GM12878 (cell line): Measurements from ENCODE around the gene PLB1. TPM values are rescaled to one million over a fixed set of nuclear protein-coding genes. Genes with fewer than 3 reads are reported as not detected.

Source experiments
- ATAC-seq: fragments of 200-7000 bp; cut with Tn5 transposase; 3 replicates; pipeline ENCODE4 v1.9.1; 2020; ENCODE audit warnings: mild to moderate bottlenecking, moderate library complexity
- BruUV-seq: library from RNA; stranded (reverse); fragments of 400-500 nt; replicated peaks from 2 replicates; lab custom pipeline; 2021; lab: Mats Ljungman, UMichigan
- CTCF ChIA-PET: fragments of 300-600 bp; sonication (Branson Sonifier 250); formaldehyde crosslinking; extraction: SDS; loops from one replicate; lab custom pipeline; 2021; ENCODE audit warnings: inconsistent platforms; lab: Yijun Ruan, JAX
- POLR2A ChIA-PET: fragments of 350-600 bp; formaldehyde crosslinking; extraction: SDS; loops from one replicate; lab custom pipeline; 2021; ENCODE audit warnings: inconsistent platforms; lab: Charles Lee
- RAD21 ChIA-PET: fragments of 300-600 bp; sonication (Branson Sonifier 250); formaldehyde crosslinking; loops from one replicate; lab custom pipeline; 2023; ENCODE audit warnings: antibody characterized with exemption; ENCODE audit not compliant: unreplicated experiment; lab: Charles Lee
- SMC1A ChIA-PET: fragments of 300-600 bp; sonication (Branson Sonifier 250); formaldehyde crosslinking; loops from one replicate; lab custom pipeline; 2023; ENCODE audit not compliant: unreplicated experiment, uncharacterized antibody; lab: Charles Lee
- DNase-seq: peaks from one replicate; pipeline ENCODE4 v3.0.0-alpha.2; 2011; ENCODE audit warnings: low read depth, low spot score
- FAIRE-seq: peaks from 3 replicates; lab custom pipeline; 2011; peaks lifted over from hg19 to GRCh38; lab: Jason Lieb, UNC
- H2AFZ ChIP-seq: 2 replicates; pipeline ENCODE4 v1.6.0; 2011; ENCODE audit warnings: low read depth, low read length, control low read depth; ENCODE audit not compliant: control insufficient read depth
- H3K27ac ChIP-seq: 2 replicates; pipeline ENCODE4 v1.5.1; 2011; ENCODE audit warnings: control low read depth; ENCODE audit not compliant: control insufficient read depth, insufficient read depth
- H3K27me3 ChIP-seq, 2 experiments: replicated peaks in 1 of 2; 2 replicates each; pipeline versions ENCODE4 v1.6.0 to v1.6.1; 2011; ENCODE audit warnings: low read length in 1 of 2; ENCODE audit not compliant: control insufficient read depth in 2 of 2, insufficient read depth in 2 of 2
- H3K36me3 ChIP-seq, 2 experiments: 2 replicates each; pipeline ENCODE4 v1.5.1; 2011; ENCODE audit warnings: low read length in 1 of 2; ENCODE audit not compliant: control insufficient read depth in 2 of 2, insufficient read depth in 2 of 2
- H3K4me1 ChIP-seq: 2 replicates; pipeline ENCODE4 v1.6.1; 2011; ENCODE audit warnings: mild to moderate bottlenecking, low read length, moderate library complexity, mixed read lengths; ENCODE audit not compliant: control insufficient read depth, insufficient read depth
- H3K4me2 ChIP-seq: 2 replicates; pipeline ENCODE4 v1.6.0; 2011; ENCODE audit warnings: control low read depth; ENCODE audit not compliant: control insufficient read depth, insufficient read depth
- H3K4me3 ChIP-seq: fragments of 200-600 bp; sonication (generic); 2 replicates; pipeline ENCODE4 v1.5.1; 2016
- H3K79me2 ChIP-seq: 2 replicates; pipeline ENCODE4 v1.6.0; 2011; ENCODE audit warnings: low read length; ENCODE audit not compliant: control insufficient read depth, insufficient read depth
- H3K9ac ChIP-seq: 2 replicates; pipeline ENCODE4 v1.8.0; 2011; ENCODE audit warnings: low read length, control low read depth, mixed read lengths; ENCODE audit not compliant: control insufficient read depth, insufficient read depth
- H3K9me3 ChIP-seq: replicated peaks from 3 replicates; pipeline ENCODE4 v1.5.1; 2011; ENCODE audit warnings: mild to moderate bottlenecking, low read length; ENCODE audit not compliant: control insufficient read depth, insufficient read depth
- H4K20me1 ChIP-seq: 2 replicates; pipeline ENCODE4 v1.6.0; 2011; ENCODE audit not compliant: control insufficient read depth, insufficient read depth
- CHD4 ChIP-seq: fragments of 200-600 bp; sonication (generic); IDR thresholded peaks from 2 replicates; pipeline ENCODE4 v1.6.1; 2016; ENCODE audit warnings: mild to moderate bottlenecking
- EP300 ChIP-seq, 2 experiments: fragments of 150-350 bp in 1 of 2; IDR thresholded peaks; 2 replicates each; pipeline ENCODE4 v1.6.1; 2011 to 2012; ENCODE audit warnings: low read depth in 2 of 2, low read length in 2 of 2, borderline replicate concordance in 1 of 2, improper control_type of control experiment in 1 of 2, inconsistent platforms in 1 of 2; ENCODE audit not compliant: control insufficient read depth in 1 of 2
- IKZF1 ChIP-seq: fragments of 450-650 bp; conservative IDR thresholded peaks from 2 replicates; pipeline ENCODE4 v1.6.1; 2017; ENCODE audit warnings: antibody characterized with exemption, mild to moderate bottlenecking
- MTA2 ChIP-seq: fragments of 450-650 bp; IDR thresholded peaks from 2 replicates; pipeline ENCODE4 v1.6.1; 2016; ENCODE audit warnings: low read depth, mild to moderate bottlenecking, moderate library complexity
- MYB ChIP-seq: fragments of 150-350 bp; IDR thresholded peaks from 2 replicates; pipeline ENCODE4 v1.6.1; 2014; ENCODE audit warnings: mild to moderate bottlenecking, low read depth, low read length, borderline replicate concordance
- SIN3A ChIP-seq: IDR thresholded peaks from 2 replicates; pipeline ENCODE4 v1.6.1; 2012; ENCODE audit warnings: low read depth, low read length, improper control_type of control experiment
- SMARCA5 ChIP-seq: fragments of 450-650 bp; IDR thresholded peaks from 2 replicates; pipeline ENCODE4 v1.6.1; 2017; ENCODE audit warnings: mild to moderate bottlenecking
- SMC3 ChIP-seq: IDR thresholded peaks from 2 replicates; pipeline ENCODE4 v1.6.1; 2011; ENCODE audit warnings: low read length, improper control_type of control experiment, borderline replicate concordance
- SREBF1 ChIP-seq: IDR thresholded peaks from 2 replicates; pipeline ENCODE4 v1.6.1; 2012; ENCODE audit warnings: mild to moderate bottlenecking, low read length
- SRF ChIP-seq, 2 experiments: IDR thresholded peaks; 2 replicates each; pipeline ENCODE4 v1.6.1; 2011; ENCODE audit warnings: low read depth in 2 of 2, low read length in 2 of 2, mild to moderate bottlenecking in 1 of 2, moderate library complexity in 1 of 2
- WGBS: methylation state at CpG from one replicate; pipeline ENCODE4 v1.1.6; 2016; ENCODE audit warnings: low lambda C conversion rate; ENCODE audit not compliant: insufficient replicate concordance, insufficient coverage; ENCODE audit errors: missing lambda C conversion rate; 5-methylcytosine and 5-hydroxymethylcytosine counted together
- in situ Hi-C: fragments of 300-500 bp; cut with MboI; formaldehyde crosslinking; loops from 9 replicates; pipeline ENCODE4 v1.14.3; 2018; ENCODE audit warnings: mixed read lengths
- intact Hi-C: fragments of 100-400 bp; cut with micrococcal nuclease; formaldehyde crosslinking; loops from one replicate; pipeline ENCODE4 v1.14.2; 2022; ENCODE audit not compliant: unreplicated experiment
- polyA plus RNA-seq, 11 experiments: library from polyadenylated mRNA; depleted of rRNA in 4 of 11; unstranded in 6 of 11; stranded (reverse) in 5 of 11; fragments of >200 nt; fragmentation: Nextera tagmentation in 4 of 11; fragmentation: Illumina TruSeq in 1 of 11; extraction: Ambion mirVana in 4 of 11; extraction: Trizol in 1 of 11; gene quantifications; 1 replicate in 1 of 11; 2 replicates in 10 of 11; pipeline versions ENCODE4 v1.2.1 to v1.2.3, GENCODE V29; 2011 to 2016; ENCODE audit warnings: inconsistent platforms in 2 of 11, missing spikeins in 2 of 11, low read depth in 1 of 11
- total RNA-seq, 4 experiments: library from RNA; depleted of rRNA in 3 of 4; stranded (reverse); fragments of >200 nt in 3 of 4; fragmentation: Illumina TruSeq in 1 of 4; extraction: Trizol in 1 of 4; gene quantifications; 2 replicates each; pipeline versions ENCODE4 v1.2.1 to v1.2.3, GENCODE V29; 2013 to 2021
- TF ChIP-seq, protein P1 (sequence below): IDR thresholded peaks from 2 replicates; pipeline ENCODE4 v1.6.1; 2012; ENCODE audit warnings: low read depth, low read length, improper control_type of control experiment
- TF ChIP-seq, protein P2 (sequence below): IDR thresholded peaks from 2 replicates; pipeline ENCODE4 v1.6.1; 2012; ENCODE audit warnings: low read depth, low read length, improper control_type of control experiment

Gene PLB1
- total and polyA plus RNA-seq, 10 of the 15 experiments (the other 5 are each of a cell fraction or from before 2014, with no cell fraction given) = 0.03 to 0.49 (median 0.28) TPM

DNA sequence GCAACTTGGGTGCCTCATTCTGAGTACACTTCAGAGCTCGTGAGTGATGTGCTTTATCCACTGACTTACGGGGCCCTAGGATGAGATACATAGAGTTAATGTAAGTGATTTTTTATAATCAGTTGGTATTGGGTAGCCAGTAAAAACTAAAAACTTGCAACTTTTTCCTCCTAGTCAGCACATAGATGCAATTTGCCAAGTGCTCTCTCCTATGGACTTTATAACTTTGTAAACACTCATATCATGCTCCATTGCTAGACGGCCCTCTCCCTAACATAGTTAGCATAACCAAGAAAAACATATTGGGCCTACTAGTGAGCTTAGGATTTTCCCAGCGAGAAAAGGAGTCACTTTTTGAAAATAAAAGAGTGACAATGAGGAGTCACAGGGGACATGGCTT lies 60.4 kb downstream of the PLB1 start:
- intact Hi-C loops = no loop called here
- FAIRE-seq = no peak
- Histone ChIP-seq H3K4me1 (no peaks in the 10 kb centered on the region), H3K79me2 (no peaks in the 10 kb centered on the region), H3K9ac (no peak overlapping the region)
- ATAC-seq = no peak
- RAD21 ChIA-PET = no interaction called here
- BruUV-seq = no TSS peak
- no peak for TF ChIP-seq IKZF1
- TF ChIP-seq MTA2 = no peak
- no peak for TF ChIP-seq SRF (IDR thresholded peaks at IDR 0.05; ENCODE audit: low read depth in 2 of 2, low read length in 2 of 2)
- TF ChIP-seq SMARCA5 = no peak
- TF ChIP-seq SMC3 = no peak
- TF ChIP-seq, all 136 proteins: peak for 0
- Histone ChIP-seq H4K20me1 (no peaks in the 10 kb centered on the region), H3K9me3 (no peaks in the 10 kb centered on the region), H3K27ac (no peak overlapping the region), H3K4me3 (no peak overlapping the region), H3K4me2 (no peak overlapping the region), H3K27me3 (no peaks in the 10 kb centered on the region), H2AFZ (no peak overlapping the region), H3K36me3 (no peaks in the 10 kb centered on the region)
- 56% methylated on average over 4 of the region's 4 CpGs for WGBS
- in situ Hi-C loops = no loop called here
- ChIA-PET CTCF (interaction anchor here (0.7 to 1.6 kb wide), 2 partner anchors 10 to 21 kb away, joined by 3 to 4 read pairs; no protein-coding TSS in a partner anchor), SMC1A (no interaction called here), POLR2A (no interaction called here)
- DNase-seq = no peak

DNA sequence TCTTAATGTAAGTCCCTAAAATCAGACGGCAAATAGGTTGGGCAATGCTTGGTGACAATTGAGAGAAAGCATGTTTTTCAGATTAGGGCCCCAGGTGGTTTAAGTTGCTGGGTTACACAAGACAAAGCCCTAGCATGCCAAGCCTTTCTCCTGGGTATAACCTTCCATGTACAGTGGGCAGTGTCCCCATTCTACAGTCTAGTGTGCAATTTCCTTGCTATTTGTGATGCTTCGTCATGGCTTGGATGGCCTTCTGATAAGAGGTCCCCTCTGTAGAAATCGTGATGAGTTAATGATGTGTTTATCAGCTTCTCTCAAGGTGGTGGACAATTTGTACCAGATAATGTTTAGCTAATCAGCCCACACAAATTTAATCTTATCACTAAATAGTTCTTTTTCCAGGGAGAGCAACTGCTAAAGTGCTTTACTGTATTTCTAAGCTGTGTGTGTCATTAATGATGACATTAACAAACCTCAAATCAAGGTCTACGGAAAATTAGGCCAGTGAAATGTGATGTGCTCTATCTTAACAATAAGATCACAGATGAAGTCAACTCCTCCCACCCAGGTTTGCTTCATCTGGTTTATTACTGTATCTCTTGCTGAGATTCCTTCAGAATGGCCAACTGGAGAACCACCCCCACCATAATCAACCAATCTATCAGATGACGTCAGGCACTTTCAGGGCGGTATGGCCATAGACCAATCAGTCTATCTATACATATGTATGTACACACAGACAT lies 61.7 kb downstream of the PLB1 start:
- RAD21 ChIA-PET = interaction anchor here (1.0 kb wide), 1 partner anchor 37 kb away, joined by 4 read pairs; no protein-coding TSS in a partner anchor
- Histone ChIP-seq H3K27ac (no peak overlapping the region), H3K79me2 (no peaks in the 10 kb centered on the region), H3K4me2 (no peak overlapping the region), H4K20me1 (no peaks in the 10 kb centered on the region), H3K36me3 (no peaks in the 10 kb centered on the region), H3K9me3 (no peaks in the 10 kb centered on the region), H3K4me3 (no peak overlapping the region), H3K27me3 (no peaks in the 10 kb centered on the region), H2AFZ (no peak overlapping the region), H3K9ac (no peak overlapping the region), H3K4me1 (no peaks in the 10 kb centered on the region)
- TF ChIP-seq, protein P1, sequence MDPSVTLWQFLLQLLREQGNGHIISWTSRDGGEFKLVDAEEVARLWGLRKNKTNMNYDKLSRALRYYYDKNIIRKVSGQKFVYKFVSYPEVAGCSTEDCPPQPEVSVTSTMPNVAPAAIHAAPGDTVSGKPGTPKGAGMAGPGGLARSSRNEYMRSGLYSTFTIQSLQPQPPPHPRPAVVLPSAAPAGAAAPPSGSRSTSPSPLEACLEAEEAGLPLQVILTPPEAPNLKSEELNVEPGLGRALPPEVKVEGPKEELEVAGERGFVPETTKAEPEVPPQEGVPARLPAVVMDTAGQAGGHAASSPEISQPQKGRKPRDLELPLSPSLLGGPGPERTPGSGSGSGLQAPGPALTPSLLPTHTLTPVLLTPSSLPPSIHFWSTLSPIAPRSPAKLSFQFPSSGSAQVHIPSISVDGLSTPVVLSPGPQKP = no peak
- TF ChIP-seq SREBF1 = no peak
- no peak for TF ChIP-seq MYB
- TF ChIP-seq EP300 (IDR thresholded peaks at IDR 0.05; ENCODE audit: borderline replicate concordance in 1 of 2, control insufficient read depth in 1 of 2, low read depth in 2 of 2, low read length in 2 of 2) = no peak
- no peak for TF ChIP-seq SIN3A
- no peak for TF ChIP-seq CHD4
- TF ChIP-seq, protein P2, sequence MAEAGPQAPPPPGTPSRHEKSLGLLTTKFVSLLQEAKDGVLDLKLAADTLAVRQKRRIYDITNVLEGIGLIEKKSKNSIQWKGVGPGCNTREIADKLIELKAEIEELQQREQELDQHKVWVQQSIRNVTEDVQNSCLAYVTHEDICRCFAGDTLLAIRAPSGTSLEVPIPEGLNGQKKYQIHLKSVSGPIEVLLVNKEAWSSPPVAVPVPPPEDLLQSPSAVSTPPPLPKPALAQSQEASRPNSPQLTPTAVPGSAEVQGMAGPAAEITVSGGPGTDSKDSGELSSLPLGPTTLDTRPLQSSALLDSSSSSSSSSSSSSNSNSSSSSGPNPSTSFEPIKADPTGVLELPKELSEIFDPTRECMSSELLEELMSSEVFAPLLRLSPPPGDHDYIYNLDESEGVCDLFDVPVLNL = no peak
- SMC1A ChIA-PET = no interaction called here
- ATAC-seq (no peak), DNase-seq (no peak), FAIRE-seq (no peak)
- no TSS peak for BruUV-seq
- WGBS = 26% methylated on average over 6 of the region's 6 CpGs
- POLR2A ChIA-PET = no interaction called here
- in situ Hi-C loops (no loop called here), intact Hi-C loops (no loop called here)
- CTCF ChIA-PET = interaction anchor here (0.7 to 1.7 kb wide), 3 partner anchors 9 to 37 kb away, joined by 4 to 5 read pairs (median 5); no protein-coding TSS in a partner anchor
